Endodermal cell (in vitro differentiated cells): ENCODE data around the gene NFKBIA. TPM values are rescaled to one million over a fixed set of nuclear protein-coding genes. Genes with fewer than 3 reads are reported as not detected.

Source experiments
- DNase-seq: peaks from one replicate; pipeline ENCODE4 v3.0.0-alpha.2; 2017
- H3K27ac ChIP-seq: 2 replicates; pipeline ENCODE4 v1.5.1; 2013; ENCODE audit warnings: mild to moderate bottlenecking, low read depth, low read length, moderate library complexity
- H3K27me3 ChIP-seq: 2 replicates; pipeline ENCODE4 v1.6.1; 2013; ENCODE audit warnings: mild to moderate bottlenecking, low read length, moderate library complexity; ENCODE audit not compliant: insufficient read depth, control insufficient read depth, poor library complexity, severe bottlenecking
- H3K36me3 ChIP-seq: 2 replicates; pipeline ENCODE4 v1.7.0; 2013; ENCODE audit warnings: mild to moderate bottlenecking, low read length, moderate library complexity; ENCODE audit not compliant: control insufficient read depth, insufficient read depth
- H3K4me1 ChIP-seq: one replicate; pipeline ENCODE4 v1.7.0; 2013; ENCODE audit warnings: low read length; ENCODE audit not compliant: control insufficient read depth, insufficient read depth
- H3K4me3 ChIP-seq: 2 replicates; pipeline ENCODE4 v1.5.1; 2013; ENCODE audit warnings: mild to moderate bottlenecking, low read length, moderate library complexity
- H3K9ac ChIP-seq: 2 replicates; pipeline ENCODE4 v1.6.1; 2013; ENCODE audit warnings: mild to moderate bottlenecking, low read length, moderate library complexity; ENCODE audit not compliant: poor library complexity, severe bottlenecking; ENCODE audit errors: extremely low read depth
- H3K9me3 ChIP-seq: 2 replicates; pipeline ENCODE4 v1.6.1; 2013; ENCODE audit warnings: mild to moderate bottlenecking, low read length, moderate library complexity; ENCODE audit not compliant: control insufficient read depth
- H3K27ac Mint-ChIP-seq: 2 replicates; pipeline ENCODE4 v1.8.0; 2020; ENCODE audit warnings: mixed read lengths
- H3K27me3 Mint-ChIP-seq: 2 replicates; pipeline ENCODE4 v1.8.0; 2021; ENCODE audit warnings: mild to moderate bottlenecking, mixed read lengths; ENCODE audit not compliant: insufficient read depth
- H3K36me3 Mint-ChIP-seq: 2 replicates; pipeline ENCODE4 v1.8.0; 2020; ENCODE audit warnings: low read depth, mixed read lengths
- H3K4me1 Mint-ChIP-seq: 2 replicates; pipeline ENCODE4 v1.8.0; 2020; ENCODE audit warnings: mixed read lengths
- H3K4me3 Mint-ChIP-seq: 2 replicates; pipeline ENCODE4 v1.8.0; 2020; ENCODE audit warnings: mild to moderate bottlenecking, moderate library complexity, mixed read lengths
- H3K9me3 Mint-ChIP-seq: 2 replicates; pipeline ENCODE4 v1.8.0; 2020; ENCODE audit warnings: mild to moderate bottlenecking, mixed read lengths
- WGBS, 2 experiments: methylation state at CpG; one replicate each; pipeline versions ENCODE4 v1.1.5 to v1.1.7; 2013; ENCODE audit warnings: missing lambda C conversion rate in 2 of 2, mixed read lengths in 1 of 2; ENCODE audit not compliant: insufficient coverage in 1 of 2, insufficient read length in 1 of 2; 5-methylcytosine and 5-hydroxymethylcytosine counted together
- long read RNA-seq, 4 experiments: library from polyadenylated mRNA in 2 of 4; library from RNA in 1 of 4; library from capped mRNA in 1 of 4; stranded (forward) in 3 of 4; unstranded in 1 of 4; transcript quantifications; one replicate each; pipeline ENCODE4 v2.0.0, GENCODE V29; 2020 to 2021; ENCODE audit warnings: inconsistent platforms in 1 of 4
- polyA plus RNA-seq, 2 experiments: library from polyadenylated mRNA; stranded (reverse); fragments of 50-300 nt; gene quantifications; one replicate each; pipeline ENCODE4 v1.2.3, GENCODE V29; 2013
- total RNA-seq, 2 donors: library from RNA; stranded (reverse); fragmentation: NEBNext Ultra II Directional in 1 of 2; extraction: Animal tissue kit (Norgen Biotek cat#: 25700) in 1 of 2; gene quantifications; 2 replicates in 1 of 2; 3 replicates in 1 of 2; pipeline ENCODE4 v1.2.1, GENCODE V29; 2021
- TF ChIP-seq, protein P1 (sequence below): fragments of 200-600 bp; sonication (generic); conservative IDR thresholded peaks from 2 replicates; pipeline ENCODE4 v1.5.0; 2021; ENCODE audit warnings: antibody characterized with exemption, mild to moderate bottlenecking

Gene NFKBIA
- total RNA-seq = 100 to 1,000 TPM; 148 to 188 TPM
- polyA plus RNA-seq (2013, experiment 1 of 2) = 64.2 TPM
- 72.6 TPM for polyA plus RNA-seq (2013, experiment 2 of 2)
- long read RNA-seq, experiment 1, transcript NFKBIA-209 (5 exons, 1,537 nt) = minor isoform, 12 of 76 reads
- long read RNA-seq, experiment 1, transcript NFKBIA-201 (6 exons, 1,558 nt) = major isoform, 33 of 76 reads
- long read RNA-seq, experiment 1, partial matches to known transcripts = 11 of 76 reads
- long read RNA-seq, experiment 1, other reads (novel, unspliced or antisense) = 16 of 76 reads
- long read RNA-seq, experiment 2, transcript NFKBIA-209 (5 exons, 1,537 nt) = minor isoform, 30 of 184 reads
- long read RNA-seq, experiment 2, transcript NFKBIA-201 (6 exons, 1,558 nt) = major isoform, 130 of 184 reads
- long read RNA-seq, experiment 2, partial matches to known transcripts = 9 of 184 reads
- long read RNA-seq, experiment 2, other reads (novel, unspliced or antisense) = 11 of 184 reads
- long read RNA-seq, experiment 3, transcript NFKBIA-201 (6 exons, 1,558 nt) = major isoform, 243 of 298 reads
- long read RNA-seq, experiment 3, transcript NFKBIA-209 (5 exons, 1,537 nt) = minor isoform, 26 of 298 reads
- long read RNA-seq, experiment 3, partial matches to known transcripts = 6 of 298 reads
- long read RNA-seq, experiment 3, other reads (novel, unspliced or antisense) = 17 of 298 reads
- long read RNA-seq, experiment 4, transcript NFKBIA-209 (5 exons, 1,537 nt) = major isoform, 57 of 82 reads
- long read RNA-seq, experiment 4, transcript NFKBIA-201 (6 exons, 1,558 nt) = minor isoform, 11 of 82 reads
- long read RNA-seq, experiment 4, partial matches to known transcripts = 14 of 82 reads
- long read RNA-seq, experiment 4, other reads (novel, unspliced or antisense) = 0 of 82 reads

- 0% methylated on average over 36 to 69 of the region's 69 CpGs for WGBS, 2 experiments
Measured at GRCh38 chr14:35404449-35405303, at the start of gene NFKBIA. NFKBIA (minus strand) TSS chr14:35404749; CDS start chr14:35404644, 105 bp downstream.

GRCh38 chr14:35446450-35446849 lies 41.9 kb upstream of the NFKBIA start:
- no peak overlapping the region for H3K4me3 ChIP-seq
- no peaks in the 10 kb centered on the region for H3K27me3 Mint-ChIP-seq
- TF ChIP-seq, protein P1, sequence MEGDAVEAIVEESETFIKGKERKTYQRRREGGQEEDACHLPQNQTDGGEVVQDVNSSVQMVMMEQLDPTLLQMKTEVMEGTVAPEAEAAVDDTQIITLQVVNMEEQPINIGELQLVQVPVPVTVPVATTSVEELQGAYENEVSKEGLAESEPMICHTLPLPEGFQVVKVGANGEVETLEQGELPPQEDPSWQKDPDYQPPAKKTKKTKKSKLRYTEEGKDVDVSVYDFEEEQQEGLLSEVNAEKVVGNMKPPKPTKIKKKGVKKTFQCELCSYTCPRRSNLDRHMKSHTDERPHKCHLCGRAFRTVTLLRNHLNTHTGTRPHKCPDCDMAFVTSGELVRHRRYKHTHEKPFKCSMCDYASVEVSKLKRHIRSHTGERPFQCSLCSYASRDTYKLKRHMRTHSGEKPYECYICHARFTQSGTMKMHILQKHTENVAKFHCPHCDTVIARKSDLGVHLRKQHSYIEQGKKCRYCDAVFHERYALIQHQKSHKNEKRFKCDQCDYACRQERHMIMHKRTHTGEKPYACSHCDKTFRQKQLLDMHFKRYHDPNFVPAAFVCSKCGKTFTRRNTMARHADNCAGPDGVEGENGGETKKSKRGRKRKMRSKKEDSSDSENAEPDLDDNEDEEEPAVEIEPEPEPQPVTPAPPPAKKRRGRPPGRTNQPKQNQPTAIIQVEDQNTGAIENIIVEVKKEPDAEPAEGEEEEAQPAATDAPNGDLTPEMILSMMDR = no peak
- no peaks in the 10 kb centered on the region for H3K27me3 ChIP-seq
- H3K27ac Mint-ChIP-seq = no peak overlapping the region
- no peak overlapping the region for H3K4me3 Mint-ChIP-seq
- H3K9me3 ChIP-seq = no peaks in the 10 kb centered on the region
- WGBS, 2 experiments = 80 to 100% methylated on average over 1 of the region's 1 CpG
- no peaks in the 10 kb centered on the region for H3K36me3 Mint-ChIP-seq
- no peaks in the 10 kb centered on the region for H3K4me1 Mint-ChIP-seq
- DNase-seq = no peak
- no peaks in the 10 kb centered on the region for H3K9me3 Mint-ChIP-seq
- no peaks in the 10 kb centered on the region for H3K4me1 ChIP-seq
- H3K27ac ChIP-seq = no peak overlapping the region
- no peak overlapping the region for H3K9ac ChIP-seq
- H3K36me3 ChIP-seq = no peaks in the 10 kb centered on the region

More at GRCh38 chr14:35404449-35405303, at the start of gene NFKBIA:
- H3K27ac Mint-ChIP-seq = peak within 1 kb of the TSS; percentile 97
- Histone ChIP-seq H3K27ac (peak within 1 kb of the TSS; percentile 84), H3K27me3 (no peaks in the 10 kb centered on the region), H3K9ac (peak within 1 kb of the TSS; percentile 95), H3K9me3 (no peaks in the 10 kb centered on the region), H3K4me3 (peak within 1 kb of the TSS; percentile 98), H3K4me1 (no peaks in the 10 kb centered on the region), H3K36me3 (peaks cover 37% of the 10 kb centered on the region)
- peaks cover 39% of the 10 kb centered on the region for H3K36me3 Mint-ChIP-seq
- DNase-seq = peak; percentile 93
- H3K9me3 Mint-ChIP-seq = no peaks in the 10 kb centered on the region
- no peaks in the 10 kb centered on the region for H3K27me3 Mint-ChIP-seq
- peaks cover 45% of the 10 kb centered on the region for H3K4me1 Mint-ChIP-seq
- TF ChIP-seq, protein P1 = peak; percentile 53
- peak within 1 kb of the TSS; percentile 94 for H3K4me3 Mint-ChIP-seq

GRCh38 chr14:35444104-35444503 lies 39.6 kb upstream of the NFKBIA start:
- H3K27ac ChIP-seq = no peak overlapping the region
- no peaks in the 10 kb centered on the region for H3K36me3 ChIP-seq
- no peak overlapping the region for H3K9ac ChIP-seq
- H3K4me1 ChIP-seq = no peaks in the 10 kb centered on the region
- DNase-seq = no peak
- H3K9me3 Mint-ChIP-seq = no peaks in the 10 kb centered on the region
- H3K4me1 Mint-ChIP-seq = no peaks in the 10 kb centered on the region
- no peaks in the 10 kb centered on the region for H3K9me3 ChIP-seq
- H3K27me3 Mint-ChIP-seq = no peaks in the 10 kb centered on the region
- 86% methylated on average over 1 of the region's 1 CpG; no CpG with 5 or more reads in 1 of the 2 experiments for WGBS, 2 experiments
- no peak overlapping the region for H3K27ac Mint-ChIP-seq
- H3K27me3 ChIP-seq = no peaks in the 10 kb centered on the region
- TF ChIP-seq, protein P1 = no peak
- no peaks in the 10 kb centered on the region for H3K36me3 Mint-ChIP-seq
- H3K4me3 ChIP-seq = no peak overlapping the region
- H3K4me3 Mint-ChIP-seq = no peak overlapping the region
